ENCODE measurements around the gene SLC38A8. TPM values are rescaled to one million over a fixed set of nuclear protein-coding genes. Genes with fewer than 3 reads are reported as not detected.
A peak's percentile ranks its signal among the peaks of the same experiment; 100 is the strongest.

Gene SLC38A8
- total RNA-seq, 3 donors from 2014 or later, result not detected

DNA sequence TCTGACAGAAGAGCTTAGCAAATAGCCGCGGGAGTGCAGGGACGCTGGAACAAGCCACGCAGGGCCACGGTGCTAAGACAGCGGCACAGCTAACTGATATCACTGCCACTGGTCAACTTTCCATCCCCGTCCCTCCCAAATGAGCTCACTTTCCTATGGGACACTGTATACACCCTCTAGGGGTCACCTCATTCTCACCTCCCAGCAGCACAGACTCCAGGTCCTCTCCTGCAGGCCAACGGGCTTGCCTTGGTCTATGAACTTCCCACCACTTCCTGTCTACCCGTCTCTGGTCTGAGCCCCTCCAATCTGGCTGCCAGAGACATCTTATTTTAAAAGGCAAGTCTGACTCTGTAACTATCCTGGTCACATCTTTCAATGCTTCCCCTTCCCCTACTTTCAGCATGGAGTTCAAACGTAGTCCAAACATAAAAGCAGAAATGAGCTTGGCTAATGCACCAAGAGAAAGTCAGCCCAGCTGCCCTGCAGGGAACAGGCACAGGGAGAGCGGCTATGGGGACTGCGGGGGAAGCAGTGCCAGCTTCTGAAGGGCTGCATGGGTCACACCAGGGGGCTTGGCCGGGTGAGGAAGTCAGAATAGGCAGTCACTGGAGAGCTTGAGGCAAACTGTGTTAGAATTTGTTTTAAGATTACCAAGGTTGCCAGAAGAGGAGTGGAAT, 26.3 kb upstream of the SLC38A8 start:
- Histone ChIP-seq H3K36me3 (ENCODE audit: low read depth) (peaks cover 8% of the 10 kb centered on the region), H3K4me3 (no peak overlapping the region), H3K4me1 (ENCODE audit: low read depth) (no peaks in the 10 kb centered on the region), H3K9me3 (no peaks in the 10 kb centered on the region)
- DNase-seq (no peak), ATAC-seq (no peak)
- TF ChIP-seq, protein P1, sequence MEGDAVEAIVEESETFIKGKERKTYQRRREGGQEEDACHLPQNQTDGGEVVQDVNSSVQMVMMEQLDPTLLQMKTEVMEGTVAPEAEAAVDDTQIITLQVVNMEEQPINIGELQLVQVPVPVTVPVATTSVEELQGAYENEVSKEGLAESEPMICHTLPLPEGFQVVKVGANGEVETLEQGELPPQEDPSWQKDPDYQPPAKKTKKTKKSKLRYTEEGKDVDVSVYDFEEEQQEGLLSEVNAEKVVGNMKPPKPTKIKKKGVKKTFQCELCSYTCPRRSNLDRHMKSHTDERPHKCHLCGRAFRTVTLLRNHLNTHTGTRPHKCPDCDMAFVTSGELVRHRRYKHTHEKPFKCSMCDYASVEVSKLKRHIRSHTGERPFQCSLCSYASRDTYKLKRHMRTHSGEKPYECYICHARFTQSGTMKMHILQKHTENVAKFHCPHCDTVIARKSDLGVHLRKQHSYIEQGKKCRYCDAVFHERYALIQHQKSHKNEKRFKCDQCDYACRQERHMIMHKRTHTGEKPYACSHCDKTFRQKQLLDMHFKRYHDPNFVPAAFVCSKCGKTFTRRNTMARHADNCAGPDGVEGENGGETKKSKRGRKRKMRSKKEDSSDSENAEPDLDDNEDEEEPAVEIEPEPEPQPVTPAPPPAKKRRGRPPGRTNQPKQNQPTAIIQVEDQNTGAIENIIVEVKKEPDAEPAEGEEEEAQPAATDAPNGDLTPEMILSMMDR (IDR thresholded peaks at IDR 0.05), result no peak
- intact Hi-C loops (cut with DNase I, micrococcal nuclease), result loop anchor here (5.0 to 10.0 kb wide), 2 partner anchors 104 to 112 kb away; partner anchors contain the start of gene NECAB2 (in 1 of the 2)

DNA sequence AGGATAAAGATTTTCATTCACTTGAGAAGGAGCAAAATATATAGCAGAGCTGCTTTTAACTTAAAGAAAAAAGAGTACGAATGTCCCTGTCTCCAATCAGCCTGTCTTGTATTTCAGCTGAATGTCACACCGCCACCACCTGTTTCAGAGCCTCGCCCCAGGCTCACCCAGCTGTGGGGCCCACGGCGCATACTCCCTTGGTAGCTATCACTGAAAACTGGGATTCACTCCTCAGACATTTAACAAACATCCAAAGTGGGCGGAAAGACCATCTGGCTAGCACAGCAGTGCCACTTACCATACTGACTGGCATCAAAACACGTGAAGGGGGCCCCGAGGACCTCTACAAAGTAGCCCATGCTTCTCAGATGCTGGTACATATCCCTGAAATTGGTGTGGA, 25.4 kb upstream of the SLC38A8 start:
- no peaks in the 10 kb centered on the region for H3K9me3 ChIP-seq
- TF ChIP-seq, protein P1 (IDR thresholded peaks at IDR 0.05), result no peak
- no peak overlapping the region for H3K4me3 ChIP-seq
- intact Hi-C loops (cut with DNase I, micrococcal nuclease), result loop anchor here (5.0 to 10.0 kb wide), 2 partner anchors 103 to 111 kb away; partner anchors contain the start of gene NECAB2 (in 1 of the 2)
- peaks cover 8% of the 10 kb centered on the region for H3K36me3 ChIP-seq (ENCODE audit: low read depth)
- H3K4me1 ChIP-seq (ENCODE audit: low read depth), result no peaks in the 10 kb centered on the region
- DNase-seq (no peak), ATAC-seq (no peak)

DNA sequence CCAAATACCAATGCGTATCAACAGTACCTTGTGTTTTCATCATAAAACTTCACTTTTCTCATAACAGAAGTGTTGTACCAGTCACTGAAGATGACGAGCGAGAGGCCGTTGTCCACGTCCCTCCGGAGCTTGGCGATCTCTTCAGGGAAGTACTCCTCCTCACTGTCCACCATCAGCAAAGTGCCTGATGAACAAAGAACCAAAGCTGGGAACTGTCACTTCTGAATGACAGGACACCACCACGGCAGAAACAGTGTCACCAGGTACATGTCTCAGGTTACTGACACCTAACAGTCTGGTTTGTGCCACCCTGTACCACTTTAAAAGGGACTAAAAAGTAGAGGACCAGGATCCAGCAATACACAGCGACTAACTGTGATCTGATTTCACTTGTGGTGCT, 25.0 kb upstream of the SLC38A8 start:
- ATAC-seq (no peak), DNase-seq (no peak)
- H3K4me1 ChIP-seq (ENCODE audit: low read depth), result no peaks in the 10 kb centered on the region
- TF ChIP-seq, protein P1 (IDR thresholded peaks at IDR 0.05), result no peak
- intact Hi-C loops (cut with DNase I, micrococcal nuclease), result loop anchor here (5.0 to 10.0 kb wide), 2 partner anchors 103 to 110 kb away; partner anchors contain the start of gene NECAB2 (in 1 of the 2)
- H3K4me3 ChIP-seq, result no peak overlapping the region
- H3K36me3 ChIP-seq (ENCODE audit: low read depth), result peaks cover 8% of the 10 kb centered on the region
- no peaks in the 10 kb centered on the region for H3K9me3 ChIP-seq

DNA sequence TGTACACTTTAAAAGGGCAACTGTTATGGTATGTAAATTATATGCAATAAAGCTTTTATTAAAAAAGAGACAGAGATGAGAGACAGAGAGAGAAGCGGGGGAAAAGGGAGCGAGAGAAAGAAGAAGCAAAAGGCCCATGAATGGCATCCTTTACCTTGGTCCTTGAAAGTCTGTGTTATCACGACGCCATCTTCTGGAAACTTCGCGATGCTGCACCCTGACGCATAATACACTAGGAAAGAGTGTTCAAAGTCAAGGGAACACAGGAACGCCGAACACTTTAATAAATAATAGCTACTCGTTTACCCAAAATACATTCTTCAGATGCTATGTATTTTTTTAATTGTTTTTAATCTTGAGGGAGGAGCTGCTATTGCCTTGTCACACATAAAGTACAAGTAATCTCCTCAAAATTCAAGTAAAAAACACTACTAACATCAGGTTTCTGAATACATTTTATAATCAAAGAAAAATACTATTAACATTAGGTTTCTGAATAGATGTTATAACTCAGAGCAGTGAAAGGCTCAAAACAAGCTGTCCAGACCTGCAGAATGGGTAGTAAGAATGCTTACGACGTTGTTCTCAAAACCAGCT, 23.0 kb upstream of the SLC38A8 start:
- TF ChIP-seq, protein P1 (IDR thresholded peaks at IDR 0.05), result peak; percentile 20
- Histone ChIP-seq H3K4me3 (no peak overlapping the region), H3K36me3 (ENCODE audit: low read depth) (peaks cover 8% of the 10 kb centered on the region), H3K4me1 (ENCODE audit: low read depth) (no peaks in the 10 kb centered on the region), H3K9me3 (no peaks in the 10 kb centered on the region)
- DNase-seq (peak in 1 of 3 donors; percentile 75), ATAC-seq (peak; percentile 75)
- intact Hi-C loops (cut with DNase I, micrococcal nuclease), result loop anchor here (5.0 to 10.0 kb wide), 2 partner anchors 101 to 108 kb away; partner anchors contain the start of gene NECAB2 (in 1 of the 2)

DNA sequence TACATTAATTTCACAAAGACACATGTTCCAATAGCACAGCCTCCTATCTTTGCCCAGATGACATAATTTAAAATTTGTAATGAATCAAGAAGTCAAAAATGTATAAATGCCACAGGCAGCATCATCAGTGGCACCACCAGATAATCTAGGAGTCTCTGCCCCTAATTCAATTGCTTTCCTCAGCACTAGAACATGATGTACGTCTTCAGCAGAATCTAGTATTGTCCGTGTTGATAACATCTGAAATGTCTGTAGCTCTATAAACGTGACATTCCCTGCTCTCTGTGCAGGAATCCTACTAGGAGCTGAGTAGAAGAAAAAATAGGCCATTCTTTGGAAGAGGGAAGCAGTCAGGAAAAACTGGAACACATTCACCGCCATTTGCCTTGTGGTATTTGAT, 21.4 kb upstream of the SLC38A8 start:
- ATAC-seq (no peak), DNase-seq (no peak)
- no peak overlapping the region for H3K4me3 ChIP-seq
- H3K36me3 ChIP-seq (ENCODE audit: low read depth), result no peaks in the 10 kb centered on the region
- no peaks in the 10 kb centered on the region for H3K4me1 ChIP-seq (ENCODE audit: low read depth)
- H3K9me3 ChIP-seq, result no peaks in the 10 kb centered on the region
- TF ChIP-seq, protein P1 (IDR thresholded peaks at IDR 0.05), result no peak
- intact Hi-C loops (cut with DNase I, micrococcal nuclease), result loop anchor here (5.0 to 10.0 kb wide), 2 partner anchors 97 to 99 kb away; partner anchors contain the start of gene NECAB2 (in 2 of the 2)
